Stimulated activated CD8-positive, alpha-beta memory T cell treated with anti-CD3 and anti-CD28 coated beads, Interleukin-7, amount 100 ng/mL, for 1 hour (primary cell): ENCODE measurements around the gene VNN1.
"Not testable (repeated sequence)": the region's sequence is repeated elsewhere in the genome, so short reads cannot be mapped to it uniquely, and the experiment has no call there.

Experiments used
- DNase-seq, 2 donors: peaks; one replicate each; pipeline ENCODE4 v3.0.0-alpha.2; 2020; ENCODE audit warnings: low read depth in 2 of 2

VNN1 gene

GRCh38 chr6:132725471-132725870 lies 11.6 kb upstream of the VNN1 start:
- no peak for DNase-seq

DNA sequence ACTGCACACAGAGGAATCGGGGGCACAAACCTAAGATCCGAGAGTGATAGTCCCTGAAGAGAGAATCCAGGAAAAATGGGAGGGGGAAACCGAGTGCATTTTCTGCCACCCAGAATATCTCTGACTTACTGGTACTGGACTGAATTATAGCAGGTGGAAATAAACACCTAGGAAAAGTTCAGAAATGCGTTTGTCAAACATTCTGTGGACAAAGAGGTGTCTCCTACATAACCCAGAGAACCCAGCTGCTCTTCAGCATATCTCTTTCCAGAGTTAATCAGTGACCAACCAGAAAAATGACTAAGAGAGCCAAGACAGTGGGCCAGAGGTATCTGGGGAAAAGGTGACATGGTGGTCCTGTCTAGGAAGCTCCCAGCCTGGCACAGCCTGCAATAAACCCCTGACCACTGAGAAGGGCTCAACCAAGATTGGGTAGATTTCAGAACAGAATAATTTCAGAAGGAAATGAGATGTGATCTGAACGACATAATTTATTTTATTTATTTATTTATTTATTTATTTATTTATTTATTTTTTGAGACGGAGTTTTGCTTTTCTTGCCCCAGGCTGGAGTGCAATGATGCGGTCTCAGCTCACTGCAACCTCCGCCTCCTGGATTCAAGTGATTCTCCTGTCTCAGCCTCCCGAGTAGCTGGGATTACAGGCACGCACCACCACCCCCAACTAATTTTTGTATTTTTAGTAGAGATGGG lies 6.0 kb upstream of the VNN1 start:
- no peak for DNase-seq

DNA sequence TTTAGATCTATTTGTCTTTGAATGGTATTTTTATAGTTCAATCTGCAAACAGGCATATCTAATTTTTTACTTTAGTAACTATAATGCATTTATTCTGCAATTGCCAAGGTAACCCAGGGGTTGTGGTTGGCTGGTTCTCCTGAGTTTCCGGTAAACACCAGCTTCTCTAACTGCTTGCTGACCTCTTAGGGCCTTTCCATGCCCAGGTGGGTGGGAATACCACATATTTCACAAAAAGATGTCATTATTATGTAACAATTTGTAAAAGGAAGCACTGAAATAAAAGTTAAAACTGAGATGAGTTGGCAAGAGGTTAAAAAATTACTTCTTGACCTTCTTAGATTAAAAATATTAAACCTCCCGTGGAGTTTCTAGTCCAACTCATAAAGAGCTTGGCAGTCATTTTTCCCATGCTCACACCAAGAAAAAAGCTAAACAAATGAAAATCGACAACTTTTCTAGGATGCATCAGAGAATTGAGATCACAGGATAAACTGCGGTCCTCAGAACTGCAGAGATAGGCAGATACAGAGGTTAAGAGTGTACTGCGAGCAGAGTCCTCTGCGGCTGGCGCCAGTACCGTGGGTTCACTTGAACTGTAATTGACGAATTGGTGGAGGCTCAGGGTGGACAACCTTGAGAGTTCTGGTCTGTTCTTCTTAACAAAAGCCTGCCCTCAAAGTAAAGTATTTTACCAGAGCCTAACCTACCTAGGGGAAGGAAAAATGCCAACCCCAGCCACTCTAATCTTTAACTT lies 2.2 kb upstream of the VNN1 start:
- DNase-seq, result no peak

- DNase-seq, result no peak
Measured at GRCh38 chr6:132715204-132715603, 1.3 kb upstream of the VNN1 start.

DNA sequence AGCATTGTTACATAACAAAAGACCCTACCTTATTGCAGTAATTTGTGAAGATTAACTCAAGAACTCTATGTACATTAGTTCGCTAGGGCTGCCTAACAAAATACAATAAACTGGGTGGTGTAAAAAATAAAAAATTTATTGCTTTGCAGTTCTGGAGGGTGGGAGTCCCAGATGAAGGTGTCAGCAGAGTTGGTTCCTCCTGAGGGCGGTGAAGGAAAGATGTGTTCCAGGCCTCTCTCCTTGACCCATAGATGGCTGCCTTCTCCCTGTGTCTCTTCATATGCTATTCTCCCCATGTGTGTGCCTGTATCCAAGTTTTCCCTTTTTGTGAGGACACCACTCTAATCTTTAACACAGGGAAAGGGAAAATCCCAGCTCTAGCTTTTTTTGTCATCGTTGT lies 305 bp upstream of the VNN1 start:
- DNase-seq, result no peak

DNA sequence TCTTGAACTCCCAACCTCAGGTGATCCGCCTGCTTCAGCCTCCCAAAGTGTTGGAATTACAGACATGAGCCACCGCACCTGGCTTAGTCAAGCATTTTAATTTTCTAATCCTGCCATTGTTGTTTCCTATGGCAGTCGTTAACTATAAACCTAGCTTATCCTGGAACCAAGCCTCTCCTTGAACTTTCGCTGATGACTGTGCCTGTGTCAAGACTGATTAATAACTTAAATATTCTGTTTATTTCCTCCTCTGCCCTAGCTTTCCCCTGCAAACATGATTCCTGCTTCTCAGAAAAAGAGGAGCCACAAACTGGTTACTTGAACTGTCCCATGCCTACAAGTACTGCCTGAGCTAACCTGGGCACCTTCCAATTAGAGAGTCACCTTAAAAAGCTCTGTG lies 1.5 kb downstream of the VNN1 start:
- no peak for DNase-seq

DNA sequence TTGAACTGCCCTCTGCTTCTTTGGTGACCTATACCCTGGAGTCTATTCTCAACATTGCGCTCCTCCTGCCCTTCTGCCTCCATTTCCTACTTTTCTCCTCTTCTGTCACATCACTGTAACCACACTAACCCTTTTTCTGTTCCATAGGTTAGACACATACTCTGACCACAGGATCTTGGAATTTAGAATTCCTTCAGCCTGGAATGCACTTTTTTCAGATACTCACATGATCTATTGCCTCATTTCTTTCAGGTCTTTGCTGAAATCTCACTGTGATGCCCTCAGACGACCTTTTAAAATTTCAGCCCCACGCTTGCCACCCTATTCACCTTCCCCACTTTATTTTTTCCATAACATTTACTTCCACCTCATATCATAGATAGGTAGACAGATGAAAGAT lies 5.1 kb downstream of the VNN1 start:
- no peak for DNase-seq

GRCh38 chr6:132708002-132708401 lies 5.9 kb downstream of the VNN1 start:
- no peak for DNase-seq

- DNase-seq, result not testable (repeated sequence)
Measured at GRCh38 chr6:132706756-132707155, 7.1 kb downstream of the VNN1 start.

DNA sequence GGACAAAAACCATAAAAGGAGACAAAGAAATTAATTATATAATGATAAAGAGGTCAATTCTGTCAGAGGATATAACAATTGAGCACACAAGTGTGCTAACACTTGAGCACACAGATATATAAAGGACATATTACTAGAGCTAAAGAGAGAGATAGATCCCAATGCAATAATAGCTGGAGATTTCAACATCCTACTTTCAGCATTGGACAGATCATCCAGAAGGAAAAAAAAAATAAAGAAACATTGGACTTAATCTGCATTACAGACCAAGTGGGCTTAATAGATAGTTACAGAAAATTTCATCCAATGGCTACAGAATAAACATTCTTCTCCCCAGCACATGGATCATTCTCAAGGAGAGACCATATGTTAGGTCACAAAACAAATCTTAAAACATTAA lies 9.9 kb downstream of the VNN1 start:
- DNase-seq, result no peak

GRCh38 chr6:132698608-132699007 lies 15.2 kb downstream of the VNN1 start:
- no peak for DNase-seq

GRCh38 chr6:132695773-132696172 lies 18.1 kb downstream of the VNN1 start:
- DNase-seq, result no peak

GRCh38 chr6:132693478-132693877 lies 20.4 kb downstream of the VNN1 start:
- DNase-seq, result no peak

DNA sequence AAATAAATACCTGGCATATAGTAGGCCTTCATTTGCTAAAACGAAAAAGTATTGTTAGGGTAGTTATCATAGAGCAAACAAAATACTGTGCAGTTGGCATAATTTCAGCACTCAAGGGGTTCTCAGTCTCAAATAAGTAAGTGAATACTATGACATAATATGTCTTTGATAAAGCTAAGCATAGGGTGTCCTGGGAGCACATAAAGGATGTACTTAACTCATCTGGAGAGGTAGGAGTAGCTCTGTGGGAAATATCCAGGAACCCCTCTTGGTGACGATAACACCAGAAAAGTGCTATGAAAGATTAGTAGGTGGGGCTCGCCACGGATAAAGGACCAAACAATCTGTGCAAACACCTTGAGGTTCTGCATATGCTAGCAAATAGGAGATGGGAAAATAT lies 23.2 kb downstream of the VNN1 start:
- no peak for DNase-seq

DNA sequence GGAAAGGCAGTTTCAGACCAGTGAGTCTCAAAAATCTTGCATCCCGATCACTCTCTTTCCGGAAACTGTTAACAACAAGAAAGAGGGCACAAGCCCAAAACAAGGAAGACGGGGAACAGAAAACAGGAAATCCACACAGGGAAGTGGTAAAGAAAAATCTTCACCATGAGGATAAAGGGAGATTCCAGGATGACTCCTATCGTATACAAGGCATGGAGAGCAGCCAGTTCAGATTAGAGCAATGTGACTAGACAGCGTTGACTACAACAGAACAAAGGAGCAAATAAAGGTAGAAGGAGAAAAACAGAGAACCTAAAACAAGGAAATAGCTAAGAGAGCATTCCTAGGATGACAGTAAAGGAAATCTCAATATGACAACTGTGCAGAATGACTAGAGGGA lies 26.5 kb downstream of the VNN1 start:
- DNase-seq, result no peak

- DNase-seq, result no peak
Measured at GRCh38 chr6:132686531-132686930, 27.3 kb downstream of the VNN1 start.

DNA sequence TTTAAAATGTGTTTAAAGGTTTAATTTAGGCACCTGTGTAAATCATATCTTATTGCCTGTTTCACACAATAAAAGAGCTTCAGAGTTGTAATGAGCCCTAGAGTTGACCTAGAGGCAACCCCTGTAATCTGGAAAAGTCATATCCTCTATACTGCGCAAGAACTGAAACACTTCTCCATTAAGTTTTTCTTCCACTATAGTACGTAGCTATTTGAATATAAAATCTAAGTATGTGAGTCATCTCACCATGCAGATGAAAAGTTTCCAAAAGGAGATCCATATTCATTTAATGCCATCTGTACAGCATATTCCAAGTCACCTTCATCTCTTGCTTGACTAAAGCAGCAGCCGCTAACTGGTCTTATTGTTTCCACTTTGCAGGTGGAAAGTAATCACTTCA lies 28.8 kb downstream of the VNN1 start:
- DNase-seq, result no peak

DNA sequence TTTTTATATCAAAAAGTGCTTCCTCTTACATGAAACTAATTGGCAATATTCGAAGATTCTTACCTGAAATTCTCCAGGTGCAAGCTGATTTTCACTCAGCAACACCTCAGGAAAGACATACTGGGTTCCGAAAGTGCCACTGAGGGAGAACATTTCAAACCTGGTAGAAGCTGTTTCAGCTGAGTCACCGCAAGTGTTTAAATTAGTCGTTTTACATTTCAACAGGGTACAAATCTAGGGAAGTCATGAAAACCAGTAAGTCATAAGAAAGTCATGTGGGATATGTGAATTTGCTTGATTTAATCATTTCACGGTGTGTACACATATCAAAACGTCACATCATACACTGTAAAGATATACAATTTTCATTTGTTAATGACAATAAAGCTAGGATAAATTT lies 29.6 kb downstream of the VNN1 start:
- DNase-seq, result no peak

DNA sequence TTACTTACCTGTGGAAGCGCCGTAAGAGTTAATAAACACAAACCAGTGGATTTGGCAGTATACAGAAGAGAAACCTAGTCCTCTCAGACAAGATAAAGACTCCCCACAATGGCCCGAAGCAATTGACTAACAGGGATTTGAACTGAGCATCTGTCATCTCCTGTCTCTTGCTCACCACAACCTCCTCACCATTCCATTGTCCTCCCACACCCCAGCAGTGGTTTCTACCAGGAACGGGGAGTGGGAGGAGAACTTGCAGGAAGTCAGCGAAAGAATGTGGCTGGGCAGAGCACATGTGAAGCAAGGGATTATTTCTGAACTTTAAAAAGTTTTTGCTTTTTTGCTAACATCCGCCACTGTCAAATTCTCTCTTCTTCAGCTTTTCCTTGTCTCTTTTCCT lies 30.3 kb downstream of the VNN1 start:
- no peak for DNase-seq

DNA sequence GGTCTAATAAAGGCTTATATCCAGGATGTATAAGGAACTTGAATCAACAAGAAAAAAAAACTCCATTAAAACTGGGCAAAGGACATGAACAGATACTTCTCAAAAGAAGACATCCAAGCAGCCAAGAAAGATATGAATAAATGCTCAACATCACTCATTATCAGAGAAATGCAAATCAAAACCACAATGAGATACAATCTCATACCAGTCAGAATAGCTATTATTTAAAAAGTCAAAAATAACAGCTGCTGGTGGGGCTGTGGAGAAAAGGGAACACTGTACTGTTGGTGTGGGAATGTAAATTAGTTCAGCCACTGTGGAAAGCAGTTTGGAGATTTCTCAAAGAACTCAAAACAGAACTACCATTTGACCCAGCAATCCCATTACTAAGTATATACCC lies 34.8 kb downstream of the VNN1 start:
- not testable (repeated sequence) for DNase-seq

- no peak for DNase-seq
Measured at GRCh38 chr6:132675749-132676148, 38.1 kb downstream of the VNN1 start.

DNA sequence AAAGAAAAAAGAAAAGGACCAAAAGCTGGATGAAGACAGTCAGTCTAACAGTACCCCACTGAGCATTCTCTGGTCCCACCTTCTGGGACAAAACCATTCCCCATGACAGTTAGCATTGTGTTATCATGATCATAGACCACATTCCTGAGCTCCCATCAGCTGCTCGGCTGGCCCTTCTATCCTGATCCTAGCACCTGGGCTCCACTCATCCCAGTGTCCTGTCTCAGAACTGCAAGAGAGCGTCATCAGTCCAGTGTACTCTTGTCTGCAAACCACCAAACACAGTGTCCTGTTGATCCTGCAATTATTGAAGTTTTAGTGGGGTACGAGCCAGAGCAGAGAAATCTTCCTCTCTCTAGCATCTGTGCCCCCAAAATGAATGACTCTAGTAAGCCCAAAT lies 38.9 kb downstream of the VNN1 start:
- no peak for DNase-seq

DNA sequence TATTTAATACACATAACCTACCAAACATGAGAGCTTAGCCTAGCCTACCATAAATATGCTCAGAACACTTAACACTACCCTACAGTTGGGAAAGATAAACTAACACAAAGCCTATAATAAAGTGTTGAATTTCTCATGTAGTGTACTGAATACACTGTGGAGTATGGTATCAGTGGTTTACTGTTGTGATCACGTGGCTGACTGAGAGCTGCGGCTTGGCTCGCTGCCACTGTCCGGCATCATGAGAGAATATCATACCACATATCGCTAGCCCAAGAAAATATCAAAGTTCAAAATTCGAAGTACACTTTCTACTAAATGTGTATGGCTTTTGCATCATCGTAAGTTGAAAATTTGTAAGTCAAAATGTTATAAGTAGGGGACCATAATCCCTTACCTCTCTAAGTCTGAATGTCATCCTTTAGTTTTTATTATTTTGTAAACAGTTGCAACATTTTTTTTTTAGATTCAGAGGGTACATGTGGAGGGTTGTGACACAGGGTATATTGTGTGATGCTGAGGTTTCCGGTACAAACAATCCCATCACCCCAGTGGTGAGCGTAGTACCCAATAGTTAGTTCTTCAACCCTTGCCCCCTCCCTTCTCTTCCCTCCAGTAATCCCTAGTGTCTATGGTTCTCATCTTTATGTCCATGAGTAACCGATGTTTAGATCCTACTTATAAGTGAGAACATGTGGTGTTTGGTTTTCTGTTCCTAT lies 40.3 kb downstream of the VNN1 start:
- no peak for DNase-seq
